Trophoblast cell (in vitro differentiated cells and primary cell): ENCODE measurements around the gene KDM1B.
"Not testable (repeated sequence)": the region's sequence is repeated elsewhere in the genome, so short reads cannot be mapped to it uniquely, and the experiment has no call there.

ENCODE experiments used
- DNase-seq, 2 donors: peaks; one replicate each; pipeline ENCODE4 v3.0.0-alpha.2; 2016
- H2AFZ ChIP-seq: 2 replicates; pipeline ENCODE4 v1.6.1; 2013; ENCODE audit warnings: low read length, moderate library complexity, mild to moderate bottlenecking; ENCODE audit not compliant: insufficient read depth, poor library complexity
- H2AK5ac ChIP-seq: 2 replicates; pipeline ENCODE4 v1.6.1; 2013; ENCODE audit warnings: mild to moderate bottlenecking, low read length
- H2BK120ac ChIP-seq: 2 replicates; pipeline ENCODE4 v1.6.1; 2013; ENCODE audit warnings: low read length, mild to moderate bottlenecking, moderate library complexity; ENCODE audit not compliant: insufficient read depth, poor library complexity
- H2BK12ac ChIP-seq: 2 replicates; pipeline ENCODE4 v1.6.1; 2013; ENCODE audit warnings: mild to moderate bottlenecking, low read length, moderate library complexity
- H2BK5ac ChIP-seq: 2 replicates; pipeline ENCODE4 v1.6.1; 2013; ENCODE audit warnings: low read length, low read depth, moderate library complexity, mild to moderate bottlenecking; ENCODE audit not compliant: poor library complexity
- H3K14ac ChIP-seq: 2 replicates; pipeline ENCODE4 v1.6.1; 2013; ENCODE audit warnings: mild to moderate bottlenecking, low read length
- H3K18ac ChIP-seq: 2 replicates; pipeline ENCODE4 v1.6.1; 2013; ENCODE audit warnings: mild to moderate bottlenecking, low read length
- H3K23ac ChIP-seq: 2 replicates; pipeline ENCODE4 v1.6.1; 2013; ENCODE audit warnings: low read length
- H3K27ac ChIP-seq: 2 replicates; pipeline ENCODE4 v1.5.1; 2013; ENCODE audit warnings: low read depth, mild to moderate bottlenecking, inconsistent platforms, low read length, moderate library complexity
- H3K27me3 ChIP-seq: 2 replicates; pipeline ENCODE4 v1.6.1; 2013; ENCODE audit warnings: inconsistent platforms, mild to moderate bottlenecking, low read length, moderate library complexity; ENCODE audit not compliant: insufficient read depth
- H3K36me3 ChIP-seq, 2 experiments: 1 replicate in 1 of 2; 2 replicates in 1 of 2; pipeline ENCODE4 v1.6.1; 2013; ENCODE audit warnings: low read length in 2 of 2, mild to moderate bottlenecking in 2 of 2, moderate library complexity in 1 of 2; ENCODE audit not compliant: insufficient read depth in 2 of 2, control insufficient read depth in 1 of 2
- H3K4ac ChIP-seq: 2 replicates; pipeline ENCODE4 v1.6.1; 2013; ENCODE audit warnings: low read depth, mild to moderate bottlenecking, low read length, moderate library complexity
- H3K4me1 ChIP-seq, 2 experiments: 1 replicate in 1 of 2; 2 replicates in 1 of 2; pipeline ENCODE4 v1.6.1; 2013; ENCODE audit warnings: low read length in 2 of 2, mild to moderate bottlenecking in 2 of 2, moderate library complexity in 1 of 2; ENCODE audit not compliant: insufficient read depth in 2 of 2, control insufficient read depth in 1 of 2
- H3K4me2 ChIP-seq: 2 replicates; pipeline ENCODE4 v1.6.1; 2013; ENCODE audit warnings: inconsistent platforms, mild to moderate bottlenecking, low read length, moderate library complexity
- H3K4me3 ChIP-seq: 2 replicates; pipeline ENCODE4 v1.5.1; 2013; ENCODE audit warnings: mild to moderate bottlenecking, low read depth, low read length, inconsistent platforms
- H3K79me1 ChIP-seq: one replicate; pipeline ENCODE4 v1.6.1; 2013; ENCODE audit warnings: low read length
- H3K79me2 ChIP-seq: 2 replicates; pipeline ENCODE4 v1.6.1; 2013; ENCODE audit warnings: low read length, mild to moderate bottlenecking; ENCODE audit not compliant: control insufficient read depth, insufficient read depth, poor library complexity
- H3K9ac ChIP-seq: 2 replicates; pipeline ENCODE4 v1.6.1; 2013; ENCODE audit warnings: mild to moderate bottlenecking, low read length
- H3K9me3 ChIP-seq: 2 replicates; pipeline ENCODE4 v1.6.1; 2013; ENCODE audit warnings: low read depth, mild to moderate bottlenecking, control low read depth, inconsistent platforms, low read length; ENCODE audit not compliant: insufficient read depth
- H4K12ac ChIP-seq: 2 replicates; pipeline ENCODE4 v1.6.1; 2013; ENCODE audit warnings: low read depth, mild to moderate bottlenecking, low read length, moderate library complexity
- H4K8ac ChIP-seq: 2 replicates; pipeline ENCODE4 v1.6.1; 2013; ENCODE audit warnings: low read depth, mild to moderate bottlenecking, low read length, moderate library complexity
- H4K91ac ChIP-seq: one replicate; pipeline ENCODE4 v1.6.1; 2013; ENCODE audit warnings: low read depth, mild to moderate bottlenecking, low read length, moderate library complexity
- WGBS: extraction: QIAGEN DNeasy Blood & Tissue Kit; methylation state at CpG from one replicate; pipeline ENCODE4 v1.1.7; 2013; ENCODE audit warnings: missing lambda C conversion rate; ENCODE audit not compliant: insufficient read length, insufficient coverage; ENCODE audit errors: extremely low coverage; 5-methylcytosine and 5-hydroxymethylcytosine counted together

The KDM1B gene

GRCh38 chr6:18221288-18221615 lies 66.0 kb downstream of the KDM1B start:
- H3K4me3 ChIP-seq, result no peak overlapping the region
- no peak overlapping the region for H2AK5ac ChIP-seq
- no peak overlapping the region for H2BK120ac ChIP-seq
- DNase-seq, result no peak
- H4K12ac ChIP-seq, result no peak overlapping the region
- no peak overlapping the region for H4K8ac ChIP-seq
- no peaks in the 10 kb centered on the region for H3K4me1 ChIP-seq
- no peak overlapping the region for H3K23ac ChIP-seq
- no peak overlapping the region for H4K91ac ChIP-seq
- H3K79me2 ChIP-seq, result no peaks in the 10 kb centered on the region
- H2AFZ ChIP-seq, result no peak overlapping the region
- no peak overlapping the region for H3K18ac ChIP-seq
- H3K27ac ChIP-seq, result no peak overlapping the region
- no peak overlapping the region for H3K4ac ChIP-seq
- H2BK5ac ChIP-seq, result no peak overlapping the region
- no CpG with 5 or more reads among the region's 4 CpGs for WGBS
- H3K9ac ChIP-seq, result no peak overlapping the region
- no peak overlapping the region for H3K4me2 ChIP-seq
- peaks cover 1% of the 10 kb centered on the region for H3K9me3 ChIP-seq
- H3K27me3 ChIP-seq, result no peaks in the 10 kb centered on the region
- no peak overlapping the region for H2BK12ac ChIP-seq
- no peak overlapping the region for H3K14ac ChIP-seq
- H3K36me3 ChIP-seq, result peaks cover 0 to 2% of the 10 kb centered on the region in 2 experiments
- H3K79me1 ChIP-seq, result no peaks in the 10 kb centered on the region

GRCh38 chr6:18226451-18227105 lies 71.4 kb downstream of the KDM1B start:
- not testable (repeated sequence) for H3K4ac ChIP-seq, H3K27me3 ChIP-seq, H2AK5ac ChIP-seq, H2BK120ac ChIP-seq, H2BK5ac ChIP-seq, H4K12ac ChIP-seq, H3K79me2 ChIP-seq, H3K9ac ChIP-seq, H2AFZ ChIP-seq, H3K23ac ChIP-seq, H4K8ac ChIP-seq, H3K18ac ChIP-seq, H2BK12ac ChIP-seq, H3K14ac ChIP-seq, H3K79me1 ChIP-seq, H3K9me3 ChIP-seq, H3K27ac ChIP-seq, H3K4me3 ChIP-seq, H4K91ac ChIP-seq, H3K4me1 ChIP-seq, H3K4me2 ChIP-seq
- WGBS, result no CpG with 5 or more reads among the region's 5 CpGs
- H3K36me3 ChIP-seq, result peaks cover 8 to 16% of the 10 kb centered on the region in 2 experiments
- peak; percentile 94 to 99 for DNase-seq

- H3K79me2 ChIP-seq, H3K9me3 ChIP-seq, H4K12ac ChIP-seq, H2BK5ac ChIP-seq, H2BK12ac ChIP-seq, H4K8ac ChIP-seq, H3K4me2 ChIP-seq, H4K91ac ChIP-seq, H3K23ac ChIP-seq, H3K4me3 ChIP-seq, H3K79me1 ChIP-seq, H3K14ac ChIP-seq, H3K27me3 ChIP-seq, H2AFZ ChIP-seq, H2BK120ac ChIP-seq, H3K9ac ChIP-seq, H3K27ac ChIP-seq, H3K18ac ChIP-seq, H3K4me1 ChIP-seq, H2AK5ac ChIP-seq, H3K4ac ChIP-seq: not testable (repeated sequence)
- no CpG with 5 or more reads among the region's 9 CpGs for WGBS
- peaks cover 8 to 16% of the 10 kb centered on the region in 2 experiments for H3K36me3 ChIP-seq
- peak; percentile 86 to 93 for DNase-seq
Measured at GRCh38 chr6:18227166-18227565, 71.9 kb downstream of the KDM1B start.

- not testable (repeated sequence) for H3K18ac ChIP-seq, DNase-seq, H3K23ac ChIP-seq, H4K8ac ChIP-seq, H4K12ac ChIP-seq, H2AFZ ChIP-seq, H3K9me3 ChIP-seq, H2BK12ac ChIP-seq, H3K27me3 ChIP-seq, H3K4me1 ChIP-seq, H3K4me2 ChIP-seq, H3K79me2 ChIP-seq, H3K79me1 ChIP-seq, H3K14ac ChIP-seq, H3K9ac ChIP-seq, H3K4me3 ChIP-seq, H2BK120ac ChIP-seq, H2BK5ac ChIP-seq, H3K27ac ChIP-seq, H2AK5ac ChIP-seq, H4K91ac ChIP-seq, H3K4ac ChIP-seq
- H3K36me3 ChIP-seq, result peaks cover 8 to 16% of the 10 kb centered on the region in 2 experiments
- WGBS, result no CpG with 5 or more reads among the region's 14 CpGs
Measured at GRCh38 chr6:18228590-18228989, 73.4 kb downstream of the KDM1B start.
